Central memory CD4-positive, alpha-beta T cell (primary cell): ENCODE results near the gene PRDM16.

Experiments used
- DNase-seq: peaks from one replicate; pipeline ENCODE4 v3.0.0; 2022

Gene PRDM16

GRCh38 chr1:3382326-3383057 lies 313.5 kb downstream of the PRDM16 start:
- no peak for DNase-seq

GRCh38 chr1:3383679-3384078 lies 314.7 kb downstream of the PRDM16 start:
- no peak for DNase-seq

GRCh38 chr1:3384407-3384806 lies 315.4 kb downstream of the PRDM16 start:
- DNase-seq = no peak

GRCh38 chr1:3386205-3387002 lies 317.4 kb downstream of the PRDM16 start:
- DNase-seq = no peak

GRCh38 chr1:3387401-3387800 lies 318.4 kb downstream of the PRDM16 start:
- DNase-seq = no peak

GRCh38 chr1:3389093-3389833 lies 320.3 kb downstream of the PRDM16 start:
- no peak for DNase-seq

GRCh38 chr1:3390291-3390690 lies 321.3 kb downstream of the PRDM16 start:
- no peak for DNase-seq

GRCh38 chr1:3391711-3392110 lies 322.7 kb downstream of the PRDM16 start:
- DNase-seq = no peak

GRCh38 chr1:3393024-3393986 lies 324.3 kb downstream of the PRDM16 start:
- no peak for DNase-seq

GRCh38 chr1:3393987-3394920 lies 325.3 kb downstream of the PRDM16 start:
- DNase-seq = no peak

- no peak for DNase-seq
Observed at GRCh38 chr1:3396411-3396810, 327.4 kb downstream of the PRDM16 start.

GRCh38 chr1:3397311-3397710 lies 328.3 kb downstream of the PRDM16 start:
- no peak for DNase-seq

GRCh38 chr1:3398396-3399140 lies 329.6 kb downstream of the PRDM16 start:
- DNase-seq = no peak

- DNase-seq = no peak
Observed at GRCh38 chr1:3399732-3400131, 330.7 kb downstream of the PRDM16 start.

GRCh38 chr1:3401585-3402257 lies 332.7 kb downstream of the PRDM16 start:
- DNase-seq = no peak

- no peak for DNase-seq
Observed at GRCh38 chr1:3402258-3403010, 333.4 kb downstream of the PRDM16 start.

- no peak for DNase-seq
Observed at GRCh38 chr1:3403011-3403345, 334.0 kb downstream of the PRDM16 start.

GRCh38 chr1:3403388-3404231 lies 334.6 kb downstream of the PRDM16 start:
- DNase-seq = no peak
